GM18858 (cell line): ENCODE data around the gene CMTM7.

Experiments
- ATAC-seq: cut with Tn5 transposase; IDR thresholded peaks from one replicate; pipeline ENCODE4 v1.9.1; 2021; ENCODE audit not compliant: unreplicated experiment

Gene CMTM7

DNA sequence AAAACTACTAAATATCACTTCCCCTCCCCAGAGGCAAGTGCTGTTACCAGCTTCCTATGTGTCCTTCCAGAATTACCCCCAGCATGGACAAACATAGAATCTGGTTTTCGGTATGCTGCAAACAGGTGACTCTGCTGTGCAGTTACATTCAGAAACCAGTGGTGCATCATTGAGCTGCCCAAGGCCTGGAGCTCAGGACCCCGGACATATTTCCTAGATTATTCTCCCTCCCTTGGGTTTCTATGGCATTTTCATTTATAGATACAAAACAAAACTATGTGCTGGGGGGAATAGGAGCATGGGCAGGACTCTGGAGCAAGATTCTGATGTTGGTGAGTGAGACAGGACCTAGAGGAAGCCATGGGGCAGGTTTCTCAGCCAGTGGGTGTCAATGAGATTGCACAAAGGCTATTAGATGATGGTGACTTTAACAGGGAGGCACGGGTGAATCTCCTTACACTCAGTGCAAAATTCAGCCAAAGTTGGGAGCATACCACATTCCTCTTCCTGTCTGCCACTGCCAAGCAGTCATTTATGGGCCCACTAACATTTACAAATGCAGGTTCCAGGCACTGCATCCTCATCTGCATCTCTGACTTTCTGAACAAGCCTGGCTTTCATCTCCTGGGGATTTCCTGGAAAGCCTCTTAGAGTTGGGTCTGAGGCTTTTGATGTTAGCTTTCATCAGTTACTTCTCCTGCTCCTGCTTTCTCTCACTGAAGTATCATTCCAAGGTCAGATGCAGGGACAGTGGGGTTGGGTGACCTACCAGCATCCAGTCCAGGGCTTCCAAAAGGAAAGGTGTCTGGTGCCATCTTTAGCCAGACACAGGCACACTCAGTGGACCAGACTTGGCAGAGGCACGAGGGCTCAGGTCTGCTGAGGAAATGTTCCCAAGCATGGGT, 44.5 kb downstream of the CMTM7 start:
- no peak for ATAC-seq

GRCh38 chr3:32436816-32437189, 45.1 kb downstream of the CMTM7 start:
- ATAC-seq: peak; percentile 20

- no peak for ATAC-seq
These were observed 46.2 kb downstream of the CMTM7 start for GRCh38 chr3:32437896-32438295.

GRCh38 chr3:32438596-32439344, 47.1 kb downstream of the CMTM7 start:
- ATAC-seq: peak; percentile 91

GRCh38 chr3:32439421-32439820, 47.8 kb downstream of the CMTM7 start:
- peak; percentile 7 for ATAC-seq

DNA sequence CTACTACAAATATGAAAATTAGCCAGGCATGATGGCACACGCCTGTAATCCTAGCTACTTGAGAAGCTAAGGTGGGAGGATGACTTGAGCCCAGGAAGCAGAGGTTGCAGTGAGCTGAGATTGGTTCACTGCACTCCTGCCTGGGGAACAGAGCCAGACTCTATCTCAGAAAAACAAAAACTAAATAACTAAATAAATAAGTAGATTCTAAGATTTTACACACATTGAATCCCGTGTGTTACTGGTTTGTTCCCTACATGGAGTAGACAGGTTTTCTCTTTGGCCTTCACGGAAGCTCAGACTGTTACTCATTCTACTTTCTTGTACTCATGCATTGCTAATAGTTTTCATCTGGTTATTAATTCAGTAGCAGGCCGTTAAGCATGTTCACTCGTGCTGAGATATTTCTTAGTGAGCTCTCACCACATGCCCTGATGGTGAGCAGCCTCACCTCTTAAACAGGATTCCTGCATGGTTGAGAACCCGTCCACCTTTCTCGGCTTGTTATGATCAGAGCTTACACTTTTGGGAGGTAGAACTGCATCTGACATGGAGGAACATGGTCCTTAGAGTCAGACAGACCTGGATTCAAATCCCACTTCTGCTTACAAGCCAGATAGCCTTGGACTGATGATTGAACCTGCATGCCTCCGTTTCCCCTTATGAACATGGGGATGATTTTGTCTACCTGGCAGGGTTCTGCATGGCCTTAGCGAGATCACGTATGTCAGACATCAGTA, 49.1 kb downstream of the CMTM7 start:
- ATAC-seq: no peak

DNA sequence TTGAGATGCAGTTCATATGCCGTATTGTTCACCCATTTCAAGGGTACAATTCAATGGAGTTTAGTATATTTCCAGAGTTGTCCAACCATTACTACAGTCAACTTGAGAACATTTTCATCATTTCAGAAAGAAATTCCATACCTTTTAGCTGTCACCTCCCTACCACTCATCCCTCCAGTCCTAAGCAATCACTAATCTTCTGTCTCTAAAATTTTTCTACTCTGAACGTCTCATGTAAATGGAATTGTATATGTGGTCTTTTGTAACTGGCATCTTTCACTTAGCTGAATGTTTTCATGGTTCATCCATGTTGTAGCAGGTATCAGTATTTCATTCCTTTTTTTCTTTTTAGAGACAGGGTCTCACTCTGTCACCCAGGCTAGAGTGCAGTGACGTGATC, 51.1 kb downstream of the CMTM7 start:
- no peak for ATAC-seq

DNA sequence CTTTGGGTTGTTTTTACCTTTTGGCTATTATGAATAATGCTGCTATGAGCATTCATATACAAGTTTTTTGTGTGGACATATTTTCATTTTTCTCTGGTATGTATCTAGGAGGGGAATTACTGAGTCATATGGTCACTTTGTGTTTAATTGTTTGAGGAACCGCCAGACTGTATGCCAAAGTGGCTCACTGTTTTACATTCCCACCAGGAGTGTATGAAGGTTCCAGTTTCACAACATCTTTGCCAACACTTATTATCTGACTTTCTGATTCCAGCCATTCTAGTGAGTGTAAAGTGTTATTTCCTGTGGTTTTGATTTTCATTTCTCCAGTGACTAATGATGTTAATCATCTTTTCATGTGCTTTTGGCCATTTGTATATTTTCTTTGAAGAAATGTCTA, 51.8 kb downstream of the CMTM7 start:
- ATAC-seq: no peak

- no peak for ATAC-seq
These were observed 56.3 kb downstream of the CMTM7 start for GRCh38 chr3:32447865-32448400.

GRCh38 chr3:32448686-32449474, 57.2 kb downstream of the CMTM7 start:
- ATAC-seq: no peak

DNA sequence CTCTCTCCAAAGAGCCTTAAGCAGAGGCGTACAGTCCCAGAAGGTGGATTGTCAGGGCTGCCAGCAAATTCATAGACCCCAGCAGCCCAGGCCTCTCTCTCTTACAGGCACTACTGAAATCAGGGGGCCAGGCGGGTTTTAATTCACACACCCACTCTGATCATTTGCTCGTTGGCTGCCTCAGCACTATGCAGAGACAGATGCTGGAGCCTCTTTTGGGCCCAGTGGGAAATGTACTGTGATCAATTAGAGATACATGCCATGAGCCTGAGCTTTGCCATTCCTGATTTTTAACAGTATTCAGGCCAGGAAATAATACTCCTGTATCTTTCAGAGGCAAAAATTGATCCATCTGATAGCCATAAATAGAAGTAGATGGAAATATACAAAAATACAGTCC, 58.0 kb downstream of the CMTM7 start:
- no peak for ATAC-seq

GRCh38 chr3:32450426-32450825, 58.8 kb downstream of the CMTM7 start:
- ATAC-seq: no peak

GRCh38 chr3:32450992-32451659, 59.5 kb downstream of the CMTM7 start:
- no peak for ATAC-seq

DNA sequence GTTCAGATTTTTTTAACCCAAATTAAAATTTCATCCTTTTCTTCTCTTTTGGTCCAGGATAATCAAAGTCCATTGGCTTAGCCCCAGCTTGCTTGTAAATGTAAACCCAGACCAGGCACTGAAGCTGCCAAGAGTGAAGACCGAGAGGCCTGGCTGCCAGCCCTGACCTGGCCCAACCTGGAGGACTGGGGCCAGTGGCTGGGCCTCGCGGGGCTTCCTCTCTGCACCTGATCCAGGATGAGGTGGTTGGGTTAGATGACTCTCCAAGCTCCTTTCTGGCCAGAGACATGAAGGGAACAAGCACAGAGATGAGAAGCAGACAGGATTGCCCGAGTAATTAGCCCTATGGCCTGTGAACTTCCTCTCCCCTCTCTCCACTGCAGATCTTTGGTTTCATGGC, 60.4 kb downstream of the CMTM7 start:
- no peak for ATAC-seq

DNA sequence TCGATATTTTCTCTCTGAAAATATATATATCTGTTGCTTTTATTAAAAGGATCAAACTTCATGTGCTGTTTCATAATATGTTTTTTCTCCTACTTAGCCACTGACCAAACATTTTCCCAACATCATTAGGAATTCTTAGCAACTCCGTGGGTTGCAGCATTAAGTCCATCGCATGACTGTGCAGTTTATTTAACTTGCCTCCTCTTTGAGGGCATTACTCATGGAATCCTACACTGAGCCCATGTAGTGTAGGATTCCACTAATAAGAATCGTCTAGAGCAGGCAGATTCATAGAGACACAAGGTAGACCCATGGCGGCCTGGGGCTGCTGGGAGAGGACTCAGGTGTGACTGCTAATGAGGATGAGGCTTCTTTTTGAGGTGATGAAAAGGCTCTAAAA, 61.7 kb downstream of the CMTM7 start:
- ATAC-seq: no peak

DNA sequence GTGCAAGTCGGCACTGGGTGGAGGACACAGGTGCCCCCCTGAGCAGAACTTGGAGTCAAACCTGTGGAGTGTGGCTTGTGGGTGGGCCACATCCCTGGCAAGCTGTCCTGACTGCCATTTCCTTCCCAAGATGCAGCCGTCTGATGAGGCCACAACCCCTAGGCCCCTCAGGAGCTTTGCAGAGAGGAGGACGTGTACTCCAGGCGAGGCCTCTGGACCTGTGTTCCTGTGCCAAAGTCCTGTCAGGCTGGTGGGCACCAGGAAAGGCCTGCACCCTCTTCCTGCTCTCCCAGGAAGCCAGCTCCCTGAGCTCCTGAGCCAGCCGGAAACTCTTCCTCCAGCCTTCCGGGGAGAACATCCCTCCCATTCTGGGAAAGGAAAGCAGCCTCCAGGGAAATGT, 62.5 kb downstream of the CMTM7 start:
- no peak for ATAC-seq

DNA sequence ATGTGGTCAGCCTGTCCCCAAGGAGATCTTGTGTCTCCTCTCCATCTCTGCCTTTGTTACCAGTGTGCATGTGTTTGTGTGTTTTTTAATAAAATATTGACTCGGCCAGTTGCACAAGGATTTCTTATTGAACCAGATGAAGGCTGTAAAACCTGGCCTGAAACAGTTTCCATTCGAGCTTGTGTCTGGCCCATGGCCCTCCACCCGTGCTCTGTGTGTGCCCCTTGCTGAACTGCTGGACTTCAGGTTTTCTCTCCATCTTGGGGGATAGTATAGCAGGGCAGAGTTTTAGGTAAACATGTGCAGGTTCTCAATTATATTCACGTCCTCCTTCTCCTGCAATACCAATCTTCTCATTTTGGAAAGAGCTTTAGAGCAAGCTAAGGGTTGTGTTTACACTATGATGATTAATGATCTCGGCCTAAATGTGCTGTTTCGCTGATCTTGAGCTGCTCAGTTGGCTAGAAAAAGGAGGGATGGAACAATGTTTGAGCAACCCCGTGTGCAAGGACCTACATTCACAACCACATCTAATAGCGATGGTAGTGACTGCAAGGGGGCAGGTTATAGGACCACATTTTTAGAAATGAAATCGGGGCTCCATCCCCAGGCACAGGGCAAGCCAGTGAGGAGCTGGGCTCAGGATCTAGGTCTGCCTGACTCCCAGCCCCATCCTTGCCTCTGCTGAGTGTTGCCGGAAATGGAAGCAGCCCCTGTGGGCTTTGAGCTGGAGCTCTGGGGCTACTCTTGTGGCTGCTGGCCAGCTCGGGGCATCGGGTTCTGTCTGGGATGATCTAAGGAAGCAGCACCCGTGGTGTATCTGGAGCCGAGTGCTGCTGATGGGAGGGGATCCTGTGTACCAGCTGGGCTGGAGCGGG, 63.3 kb downstream of the CMTM7 start:
- ATAC-seq: no peak

- no peak for ATAC-seq
These were observed 64.2 kb downstream of the CMTM7 start for GRCh38 chr3:32455609-32456428.
